ENCODE results near the gene RYK. TPM values are rescaled to one million over a fixed set of nuclear protein-coding genes. Genes with fewer than 3 reads are reported as not detected.

RYK gene
- total RNA-seq, 1 donor from 2014 or later, result 34.2 TPM

DNA sequence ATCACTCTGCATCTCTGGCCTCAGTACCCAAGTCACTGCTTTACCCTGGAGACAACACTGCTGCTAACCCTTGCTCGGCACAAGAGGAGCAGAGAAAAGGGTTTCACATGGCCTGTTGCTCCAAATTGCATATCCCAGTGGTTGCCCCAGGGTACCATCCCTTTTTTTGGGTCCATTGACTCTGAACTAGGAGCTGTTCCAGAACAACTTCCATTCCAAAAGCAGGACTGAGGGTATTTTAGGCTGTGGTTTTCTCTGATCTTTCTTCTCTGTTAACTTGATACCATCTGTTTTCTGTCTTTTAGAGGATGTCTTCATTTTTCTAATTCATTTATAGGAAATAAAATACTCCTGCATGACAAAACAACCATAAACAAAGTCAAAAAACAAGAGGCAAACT, 17.3 kb upstream of the RYK start:
- DNase-seq (no peak), ATAC-seq (ENCODE audit: poor library complexity) (no peak)
- intact Hi-C loops (cut with DNase I), result no loop called here

- no peak for ATAC-seq (ENCODE audit: poor library complexity)
- intact Hi-C loops (cut with DNase I), result no loop called here
- no peak for DNase-seq
Observed at GRCh38 chr3:134260987-134261386, 10.3 kb upstream of the RYK start.

DNA sequence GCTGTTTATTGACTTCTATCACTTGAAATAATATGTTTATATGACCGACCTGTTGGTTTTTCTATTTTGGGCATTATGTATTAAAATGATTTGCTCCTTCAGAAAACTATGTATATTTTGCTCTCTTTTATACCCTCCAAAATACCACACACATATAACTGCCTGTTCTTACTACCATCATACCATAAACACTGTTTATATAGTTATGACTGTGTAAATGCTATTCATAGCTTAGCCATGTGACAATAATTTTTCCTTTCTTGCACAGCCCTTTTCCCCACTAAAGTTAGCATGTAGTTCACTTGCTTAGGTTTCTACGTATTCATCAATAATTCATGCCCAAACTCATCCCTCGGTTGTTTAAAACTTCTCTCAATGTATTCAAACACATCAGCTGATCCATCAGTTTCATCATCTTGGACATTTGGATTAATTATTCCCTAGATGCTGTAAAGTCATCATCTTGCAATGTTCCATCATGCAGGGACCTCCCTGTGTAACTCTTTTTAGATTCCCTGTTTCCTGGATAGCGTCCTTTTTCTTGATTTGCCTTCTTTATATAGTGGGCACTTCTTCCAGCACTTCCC, 8.2 kb upstream of the RYK start:
- no peak for DNase-seq
- intact Hi-C loops (cut with DNase I), result no loop called here
- no peak for ATAC-seq (ENCODE audit: poor library complexity)

- ATAC-seq (ENCODE audit: poor library complexity) (no peak), DNase-seq (no peak)
- intact Hi-C loops (cut with DNase I), result no loop called here
Observed at GRCh38 chr3:134255404-134255803, 4.7 kb upstream of the RYK start.

DNA sequence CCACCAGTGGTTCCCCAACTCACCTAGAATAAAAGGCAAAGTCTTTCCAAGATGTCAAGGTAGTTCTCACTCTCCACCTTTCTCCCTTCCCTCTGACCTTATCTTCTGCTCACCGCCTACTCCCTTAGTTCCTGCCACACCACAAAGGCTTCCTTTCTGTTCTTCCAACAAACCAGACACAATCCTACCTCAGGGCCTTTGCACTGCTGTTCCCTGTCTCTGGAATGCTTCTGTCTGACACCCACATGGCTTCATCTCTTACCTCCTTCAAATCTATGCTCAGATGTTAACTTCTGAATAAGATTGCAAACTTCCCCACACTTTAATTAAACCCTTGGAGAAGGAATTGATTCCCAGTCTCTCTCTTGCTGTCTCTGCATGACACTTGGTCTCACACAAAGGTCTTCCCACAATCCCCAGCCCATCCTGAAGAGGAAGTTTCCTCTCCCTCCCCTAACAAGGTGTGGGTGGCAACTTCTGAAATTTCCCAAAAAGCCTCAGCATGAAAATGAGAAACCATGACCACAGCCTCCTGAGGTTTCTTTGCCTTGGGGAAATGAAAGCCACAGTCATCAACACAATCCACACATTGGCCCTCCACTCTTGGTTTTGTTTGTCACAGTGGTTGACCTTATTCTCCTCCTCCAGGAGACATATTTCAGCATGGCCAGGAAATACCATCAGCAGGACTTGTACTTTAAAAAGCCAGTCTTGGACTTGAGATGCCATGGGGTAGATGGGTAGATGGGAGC, 3.0 kb upstream of the RYK start:
- DNase-seq (no peak), ATAC-seq (ENCODE audit: poor library complexity) (no peak)
- intact Hi-C loops (cut with DNase I), result loop anchor here (5.0 kb wide), 1 partner anchor 39 kb away; no protein-coding TSS in a partner anchor

DNA sequence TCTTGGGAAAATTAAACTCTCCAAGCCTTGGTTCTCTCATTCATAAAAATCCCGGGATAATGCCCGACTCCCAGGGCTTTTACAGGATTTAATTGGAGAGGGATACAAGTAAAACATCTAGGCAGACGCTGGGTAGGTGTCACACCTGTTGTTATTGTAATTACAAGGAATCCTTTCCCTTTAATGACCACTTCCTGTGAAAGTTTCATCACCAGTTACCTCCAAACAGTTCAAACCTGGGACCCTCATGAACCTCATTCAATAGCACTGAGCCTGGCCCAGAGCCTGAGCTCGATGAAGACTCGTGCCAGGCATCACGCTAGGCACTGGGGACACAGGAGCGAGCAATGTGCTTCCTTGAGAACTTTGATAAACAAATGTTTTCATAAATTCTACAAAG, 2.1 kb upstream of the RYK start:
- no peak for ATAC-seq (ENCODE audit: poor library complexity)
- no peak for DNase-seq
- intact Hi-C loops (cut with DNase I), result loop anchor here (5.0 kb wide), 1 partner anchor 40 kb away; no protein-coding TSS in a partner anchor

- DNase-seq (peak; percentile 53), ATAC-seq (ENCODE audit: poor library complexity) (peak; percentile 67)
- intact Hi-C loops (cut with DNase I), result loop anchor here (5.0 kb wide), 1 partner anchor 40 kb away; no protein-coding TSS in a partner anchor
Observed at GRCh38 chr3:134251731-134252391, 1.2 kb upstream of the RYK start.

DNA sequence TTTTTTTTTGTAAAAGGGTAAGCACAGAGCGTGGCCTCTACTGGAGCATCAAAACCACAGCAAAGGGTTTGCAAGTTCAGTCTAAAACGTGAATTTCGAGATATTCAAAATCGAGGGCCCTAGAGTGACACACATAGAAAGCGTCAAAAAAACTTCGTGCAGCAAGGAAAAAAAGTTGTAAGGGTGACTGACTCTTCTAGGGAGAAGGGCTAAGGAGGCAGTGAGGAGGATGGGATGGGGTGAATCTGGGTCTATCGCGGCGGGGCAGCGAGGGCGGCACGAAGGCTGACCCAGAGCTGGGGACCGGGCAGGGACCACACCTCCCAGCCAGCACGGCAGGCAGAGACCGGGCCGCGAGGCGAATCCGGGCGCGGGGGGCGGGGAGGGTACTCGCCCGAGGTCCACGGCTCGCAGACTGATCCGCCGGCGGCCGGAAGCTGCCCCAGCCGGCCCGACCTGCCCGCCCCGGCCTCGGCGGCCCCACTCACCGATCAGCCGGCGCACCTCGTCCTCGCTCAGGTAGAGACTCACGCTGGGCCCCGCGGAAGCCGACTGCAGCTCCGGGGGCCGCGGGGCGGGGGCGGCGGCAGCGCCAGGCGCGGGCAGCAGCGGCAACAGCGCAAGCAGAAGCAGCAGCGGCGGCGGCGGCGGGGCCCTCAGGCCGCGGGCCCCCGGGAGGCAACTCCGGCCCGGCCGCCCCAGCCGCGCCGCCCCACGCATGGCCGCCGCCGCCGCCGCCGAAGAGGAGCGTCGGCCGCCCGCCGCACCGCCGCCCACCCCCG, 533 bp downstream of the RYK start:
- ATAC-seq (ENCODE audit: poor library complexity) (peak; percentile 66), DNase-seq (peak; percentile 78)
- intact Hi-C loops (cut with DNase I), result loop anchor here (5.0 kb wide), 1 partner anchor 42 kb away; no protein-coding TSS in a partner anchor

DNA sequence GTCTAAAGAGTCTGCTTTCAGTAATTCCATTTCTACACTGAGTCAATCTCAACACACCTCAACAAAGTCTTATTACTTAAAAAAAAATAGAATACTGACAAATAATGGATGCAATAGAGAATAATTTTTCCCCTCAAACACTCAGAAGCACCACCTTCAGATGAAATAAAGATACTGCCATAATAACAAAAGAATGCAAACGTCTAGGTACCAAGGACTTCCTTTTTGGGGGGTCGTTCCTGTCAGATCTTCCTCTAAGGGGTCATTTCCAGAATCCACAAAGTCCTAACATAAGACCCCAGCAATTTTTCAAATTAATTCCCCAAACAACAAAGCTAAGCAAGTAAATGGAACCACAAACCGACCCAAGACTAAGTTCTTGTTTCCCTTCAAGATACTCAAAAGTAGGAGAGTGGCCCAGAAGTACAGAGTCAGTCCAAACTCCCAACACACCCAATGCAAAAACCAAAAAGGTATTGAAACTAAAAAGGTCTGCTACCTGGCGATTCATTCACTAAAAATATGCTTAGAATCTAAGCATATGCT, 1.3 kb downstream of the RYK start:
- intact Hi-C loops (cut with DNase I), result no loop called here
- no peak for ATAC-seq (ENCODE audit: poor library complexity)
- no peak for DNase-seq

DNA sequence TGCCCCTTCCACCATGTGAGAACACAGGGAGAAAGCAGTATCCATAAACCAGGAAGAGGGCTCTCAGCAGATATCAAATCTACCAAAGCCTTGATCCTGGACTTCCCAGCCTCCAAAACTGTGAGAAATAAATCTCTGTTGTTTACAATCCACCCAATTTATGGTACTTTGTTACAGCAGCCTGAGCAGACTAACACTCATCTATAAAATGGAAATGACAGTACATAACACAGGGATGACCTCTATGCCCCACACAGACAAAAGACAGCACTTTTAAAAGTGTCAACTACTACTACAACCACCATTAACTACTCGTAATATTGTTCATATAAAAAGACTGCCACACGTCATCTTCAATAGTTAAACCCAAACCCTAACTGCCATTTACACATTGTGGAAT, 5.7 kb downstream of the RYK start:
- ATAC-seq (ENCODE audit: poor library complexity) (no peak), DNase-seq (no peak)
- intact Hi-C loops (cut with DNase I), result no loop called here

DNA sequence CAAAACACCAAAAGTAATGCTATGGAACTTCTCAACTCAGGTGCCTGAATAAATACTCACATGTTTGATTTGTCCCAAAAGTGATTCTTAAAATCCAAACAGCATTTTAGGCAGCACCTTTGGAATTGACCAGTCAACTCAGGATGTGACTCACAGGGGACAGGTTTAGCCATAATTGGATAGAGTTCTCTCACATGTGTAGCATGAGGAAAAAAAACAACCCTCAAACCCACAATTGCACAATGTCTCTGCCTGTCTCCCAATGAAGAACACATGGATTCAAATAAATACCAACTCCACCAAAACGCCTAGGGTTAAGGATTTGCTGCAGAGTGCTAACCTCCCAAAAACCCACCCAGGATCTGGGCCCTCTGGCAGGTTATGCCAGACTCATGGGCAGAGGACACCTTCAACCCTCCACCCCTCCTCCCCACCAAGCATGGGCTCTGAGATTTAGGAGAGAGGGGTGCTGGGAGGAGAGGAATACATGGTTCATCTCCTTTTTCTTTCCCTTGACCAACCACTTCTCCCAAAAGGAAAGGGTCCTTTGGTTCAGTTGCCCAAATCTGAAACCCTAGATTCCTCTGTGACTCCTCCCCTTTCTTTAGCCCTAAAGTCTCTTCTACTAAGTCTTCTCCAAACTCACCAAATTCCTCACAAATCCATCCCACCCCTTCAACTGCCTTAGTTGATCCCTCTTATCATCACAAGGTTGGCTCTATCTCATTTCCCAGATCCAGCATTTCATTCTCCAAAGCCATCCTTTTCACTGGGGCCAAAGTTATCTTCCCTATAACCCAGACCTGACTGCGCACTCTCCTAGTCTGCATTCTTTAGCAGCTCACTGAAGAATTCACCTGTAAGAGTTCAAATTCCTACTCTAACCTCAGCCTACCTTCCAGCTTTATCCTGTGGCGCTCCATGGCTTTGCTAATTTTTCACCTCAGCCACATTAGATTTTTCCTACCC, 7.7 kb downstream of the RYK start:
- no peak for DNase-seq
- intact Hi-C loops (cut with DNase I), result no loop called here
- ATAC-seq (ENCODE audit: poor library complexity), result no peak

GRCh38 chr3:134239538-134239937, 11.1 kb downstream of the RYK start:
- intact Hi-C loops (cut with DNase I), result no loop called here
- no peak for ATAC-seq (ENCODE audit: poor library complexity)
- DNase-seq, result no peak

DNA sequence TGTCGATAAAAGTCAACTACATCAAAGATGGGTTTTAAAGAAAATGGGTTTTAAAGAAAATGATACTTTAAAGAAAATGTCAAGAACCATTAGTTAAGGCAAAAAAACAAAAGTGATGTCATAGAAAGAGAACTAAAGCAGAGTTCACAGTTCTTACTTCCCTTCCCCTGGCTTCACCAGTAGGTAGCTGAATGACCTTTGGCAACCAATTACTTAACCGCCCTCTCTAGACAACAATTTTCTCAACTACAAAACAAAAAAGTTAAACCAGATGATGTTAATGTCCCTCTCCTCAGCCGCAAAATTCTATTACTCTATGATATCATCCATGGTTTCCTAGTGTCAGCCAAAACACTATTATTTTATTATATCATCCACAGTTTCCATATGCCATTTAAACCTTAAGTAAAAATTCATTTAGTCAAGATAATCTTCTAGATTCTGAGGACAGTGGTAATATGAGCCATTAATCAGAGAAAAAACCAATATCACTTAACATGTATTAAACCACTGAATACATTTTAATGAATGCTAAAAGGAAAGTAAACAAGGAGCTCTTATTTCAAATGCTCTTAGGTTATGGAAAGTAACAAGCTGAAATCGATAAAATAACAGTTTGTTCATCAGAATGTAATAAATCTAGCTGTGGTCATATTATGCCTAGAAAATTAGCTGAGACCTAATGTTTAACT, 13.1 kb downstream of the RYK start:
- ATAC-seq (ENCODE audit: poor library complexity), result peak; percentile 42
- intact Hi-C loops (cut with DNase I), result no loop called here
- DNase-seq, result no peak

DNA sequence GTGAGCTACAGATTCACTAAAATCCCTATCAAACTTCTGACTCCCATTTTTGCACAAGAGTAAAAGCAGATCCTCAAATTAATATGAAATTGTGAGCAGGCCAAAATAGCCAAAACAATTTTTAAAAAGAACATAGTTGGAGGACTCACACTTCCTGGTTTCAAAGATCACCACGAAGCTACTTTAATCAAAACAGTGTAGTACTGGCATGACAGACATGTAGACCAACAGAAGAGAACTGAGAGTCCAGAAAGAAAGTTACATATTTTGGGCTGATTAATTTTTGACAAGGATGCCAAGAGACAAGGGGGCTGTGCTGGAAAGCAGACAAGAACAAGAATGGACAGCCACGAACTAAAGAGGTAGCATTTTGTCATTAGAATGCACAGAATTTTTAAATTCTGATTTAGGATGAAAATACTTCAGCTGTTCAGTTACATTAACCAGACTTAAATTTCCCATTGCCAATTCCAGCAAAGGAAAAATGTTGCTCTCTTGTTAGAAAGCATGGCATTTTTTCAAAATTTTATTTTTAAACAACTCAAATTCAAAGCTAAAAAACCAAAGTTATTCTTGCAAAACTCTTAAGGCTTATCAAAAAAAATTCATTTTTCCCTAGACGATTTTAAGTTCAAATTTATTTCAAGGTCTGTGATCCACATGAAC, 14.0 kb downstream of the RYK start:
- DNase-seq (no peak), ATAC-seq (ENCODE audit: poor library complexity) (peak; percentile 45)
- intact Hi-C loops (cut with DNase I), result no loop called here

DNA sequence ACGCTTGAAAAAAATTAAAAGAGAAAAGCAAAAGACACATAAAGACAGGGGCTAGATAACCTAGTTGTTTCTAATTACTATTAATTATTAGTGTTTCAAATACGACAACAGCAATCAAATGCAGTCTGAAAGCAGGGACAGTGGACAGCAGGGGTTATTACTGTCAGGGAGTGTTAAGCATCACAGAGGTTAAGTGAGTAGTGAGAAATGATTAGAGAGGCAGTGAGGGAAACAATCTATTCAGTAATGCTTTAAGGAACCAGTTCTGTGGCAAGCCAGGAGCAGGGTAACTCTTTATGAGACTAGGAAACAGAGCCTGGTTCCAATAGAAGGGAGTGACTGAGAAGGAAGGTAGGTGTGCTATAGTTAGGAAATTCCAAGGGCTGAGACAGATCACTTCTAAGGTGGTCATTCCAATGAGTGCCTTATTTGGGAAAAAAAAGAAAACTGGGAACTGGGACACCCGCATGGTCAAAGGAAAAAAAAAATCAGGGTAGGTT, 15.0 kb downstream of the RYK start:
- intact Hi-C loops (cut with DNase I), result no loop called here
- ATAC-seq (ENCODE audit: poor library complexity) (no peak), DNase-seq (no peak)

DNA sequence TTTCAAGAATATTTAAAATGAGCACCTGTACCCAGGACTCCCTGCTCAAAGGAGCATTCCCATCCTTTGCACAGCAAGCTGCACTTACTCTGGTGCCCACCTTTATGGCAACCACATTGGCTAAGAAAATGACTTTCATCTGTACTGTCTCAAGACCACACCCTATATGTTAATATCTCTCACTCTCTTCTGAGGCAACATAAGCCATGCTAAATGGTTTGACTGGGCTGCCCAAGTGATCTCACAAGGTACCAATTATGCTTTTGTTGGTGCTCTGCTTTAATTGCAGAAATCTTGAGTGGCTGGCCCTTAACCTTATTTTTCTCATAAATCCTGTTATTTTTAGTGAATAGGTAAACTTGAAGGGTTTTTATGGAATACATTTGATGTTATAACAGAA, 17.7 kb downstream of the RYK start:
- ATAC-seq (ENCODE audit: poor library complexity), result no peak
- intact Hi-C loops (cut with DNase I), result no loop called here
- DNase-seq, result no peak

- no peak for ATAC-seq (ENCODE audit: poor library complexity)
- intact Hi-C loops (cut with DNase I), result no loop called here
- no peak for DNase-seq
Observed at GRCh38 chr3:134232151-134232550, 18.5 kb downstream of the RYK start.

Data from Right ventricle myocardium superior (tissue), 1 donor.